HEK293 (cell line): ENCODE measurements around the gene SLC36A1.

Source experiments
- AEBP2 ChIP-seq: fragments of 450-650 bp; formaldehyde crosslinking; IDR thresholded peaks from 2 replicates; pipeline ENCODE4 v1.5.1; 2016; ENCODE audit warnings: missing biosample characterization, missing genetic modification characterization, borderline replicate concordance
- BCL11B ChIP-seq: fragments of 450-650 bp; formaldehyde crosslinking; IDR thresholded peaks from 2 replicates; pipeline ENCODE4 v1.5.1; 2016; ENCODE audit warnings: low read depth, missing biosample characterization, missing genetic modification characterization
- HOXC10 ChIP-seq: sonication (generic); formaldehyde crosslinking; IDR thresholded peaks from 2 replicates; pipeline ENCODE4 v1.8.1; 2023; ENCODE audit warnings: mild to moderate bottlenecking, missing genetic modification reagents
- OSR2 ChIP-seq: fragments of 450-650 bp; formaldehyde crosslinking; IDR thresholded peaks from 2 replicates; pipeline ENCODE4 v1.5.1; 2016; ENCODE audit warnings: missing biosample characterization, missing genetic modification characterization
- ZBTB10 ChIP-seq: fragments of 450-650 bp; formaldehyde crosslinking; IDR thresholded peaks from 2 replicates; pipeline ENCODE4 v1.5.1; 2016; ENCODE audit warnings: missing biosample characterization, missing genetic modification characterization
- ZBTB20 ChIP-seq: fragments of 450-650 bp; formaldehyde crosslinking; IDR thresholded peaks from 2 replicates; pipeline ENCODE4 v1.5.1; 2016; ENCODE audit warnings: missing biosample characterization, missing genetic modification characterization
- ZEB2 ChIP-seq: fragments of 450-650 bp; formaldehyde crosslinking; IDR thresholded peaks from 2 replicates; pipeline ENCODE4 v1.5.1; 2016; ENCODE audit warnings: missing biosample characterization, missing genetic modification characterization
- ZFP69B ChIP-seq: fragments of 450-650 bp; formaldehyde crosslinking; IDR thresholded peaks from 2 replicates; pipeline ENCODE4 v1.5.1; 2016; ENCODE audit warnings: missing biosample characterization, missing genetic modification characterization
- ZNF121 ChIP-seq: fragments of 450-650 bp; formaldehyde crosslinking; IDR thresholded peaks from 2 replicates; pipeline ENCODE4 v1.5.1; 2016; ENCODE audit warnings: missing biosample characterization, missing genetic modification characterization
- ZNF184 ChIP-seq: fragments of 450-650 bp; IDR thresholded peaks from 2 replicates; pipeline ENCODE4 v1.5.1; 2018; ENCODE audit warnings: missing biosample characterization, mild to moderate bottlenecking, missing genetic modification characterization
- ZNF202 ChIP-seq: fragments of 450-650 bp; formaldehyde crosslinking; IDR thresholded peaks from 2 replicates; pipeline ENCODE4 v1.5.1; 2016; ENCODE audit warnings: missing biosample characterization, missing genetic modification characterization, borderline replicate concordance
- ZNF248 ChIP-seq: fragments of 450-650 bp; formaldehyde crosslinking; IDR thresholded peaks from 2 replicates; pipeline ENCODE4 v1.5.1; 2017; ENCODE audit warnings: missing biosample characterization, missing genetic modification characterization
- ZNF302 ChIP-seq: fragments of 450-650 bp; formaldehyde crosslinking; IDR thresholded peaks from 2 replicates; pipeline ENCODE4 v1.5.1; 2016; ENCODE audit warnings: missing biosample characterization, missing genetic modification characterization, low read depth
- ZNF37A ChIP-seq: fragments of 450-650 bp; IDR thresholded peaks from 2 replicates; pipeline ENCODE4 v1.5.1; 2018; ENCODE audit warnings: missing biosample characterization, missing genetic modification characterization
- ZNF423 ChIP-seq: fragments of 450-650 bp; formaldehyde crosslinking; IDR thresholded peaks from 2 replicates; pipeline ENCODE4 v1.5.1; 2016; ENCODE audit warnings: missing biosample characterization, missing genetic modification characterization
- ZNF433 ChIP-seq: fragments of 450-650 bp; formaldehyde crosslinking; IDR thresholded peaks from 2 replicates; pipeline ENCODE4 v1.5.1; 2016; ENCODE audit warnings: missing biosample characterization, missing genetic modification characterization, low read depth
- ZNF449 ChIP-seq: fragments of 450-650 bp; formaldehyde crosslinking; IDR thresholded peaks from 2 replicates; pipeline ENCODE4 v1.5.1; 2017; ENCODE audit warnings: missing biosample characterization, mild to moderate bottlenecking, missing genetic modification characterization, moderate library complexity
- ZNF473 ChIP-seq: fragments of 450-650 bp; formaldehyde crosslinking; IDR thresholded peaks from 2 replicates; pipeline ENCODE4 v1.5.1; 2017; ENCODE audit warnings: missing biosample characterization, missing genetic modification characterization
- ZNF488 ChIP-seq: fragments of 450-650 bp; formaldehyde crosslinking; IDR thresholded peaks from 2 replicates; pipeline ENCODE4 v1.5.1; 2016; ENCODE audit warnings: missing biosample characterization, missing genetic modification characterization
- ZNF513 ChIP-seq: fragments of 450-650 bp; IDR thresholded peaks from 2 replicates; pipeline ENCODE4 v1.5.1; 2018; ENCODE audit warnings: missing biosample characterization, missing genetic modification characterization
- ZNF529 ChIP-seq: fragments of 450-650 bp; formaldehyde crosslinking; IDR thresholded peaks from 2 replicates; pipeline ENCODE4 v1.5.1; 2017; ENCODE audit warnings: missing genetic modification characterization, missing biosample characterization; ENCODE audit not compliant: insufficient replicate concordance
- ZNF555 ChIP-seq: fragments of 450-650 bp; formaldehyde crosslinking; conservative IDR thresholded peaks from 2 replicates; pipeline ENCODE4 v1.5.1; 2017; ENCODE audit warnings: missing biosample characterization, mild to moderate bottlenecking, missing genetic modification characterization, inconsistent platforms
- ZNF610 ChIP-seq: fragments of 450-650 bp; formaldehyde crosslinking; IDR thresholded peaks from 2 replicates; pipeline ENCODE4 v1.5.1; 2016; ENCODE audit warnings: missing biosample characterization, missing genetic modification characterization, borderline replicate concordance
- ZNF624 ChIP-seq: fragments of 450-650 bp; formaldehyde crosslinking; IDR thresholded peaks from 2 replicates; pipeline ENCODE4 v1.5.1; 2017; ENCODE audit warnings: missing biosample characterization, missing genetic modification characterization
- ZNF629 ChIP-seq: fragments of 450-650 bp; formaldehyde crosslinking; IDR thresholded peaks from 2 replicates; pipeline ENCODE4 v1.5.1; 2017; ENCODE audit warnings: missing biosample characterization, missing genetic modification characterization
- ZNF658 ChIP-seq: fragments of 450-650 bp; formaldehyde crosslinking; IDR thresholded peaks from 2 replicates; pipeline ENCODE4; 2016; ENCODE audit warnings: missing biosample characterization, missing genetic modification characterization
- ZNF837 ChIP-seq: fragments of 450-650 bp; formaldehyde crosslinking; IDR thresholded peaks from 2 replicates; pipeline ENCODE4 v1.5.1; 2016; ENCODE audit warnings: missing biosample characterization, missing genetic modification characterization
- ZSCAN30 ChIP-seq: fragments of 450-650 bp; IDR thresholded peaks from 2 replicates; pipeline ENCODE4 v1.5.1; 2018; ENCODE audit warnings: missing biosample characterization, mild to moderate bottlenecking, missing genetic modification characterization, moderate library complexity

SLC36A1 gene

GRCh38 chr5:151447174-151448037, at the start of gene SLC36A1 (continued):
- TF ChIP-seq ZNF184 (tag by site-specific recombination), result no peak
- no peak for TF ChIP-seq ZNF248 (tag by site-specific recombination)
- TF ChIP-seq ZNF202 (tag by site-specific recombination), result no peak
- peak; percentile 18; the same call in 1 of the 2 replicates for TF ChIP-seq ZBTB10
- TF ChIP-seq ZNF837 (tag by site-specific recombination), result no peak
- no peak for TF ChIP-seq ZNF555 (tag by site-specific recombination)
- TF ChIP-seq OSR2, result peak; percentile 45
- TF ChIP-seq ZNF624 (tag by site-specific recombination), result no peak
- no peak for TF ChIP-seq ZNF529 (tag by site-specific recombination)
- TF ChIP-seq ZNF658 (tag by site-specific recombination), result no peak
- TF ChIP-seq ZNF302 (tag by site-specific recombination), result no peak
- TF ChIP-seq ZNF629 (tag by site-specific recombination), result peak; percentile 68
- TF ChIP-seq ZNF37A (tag by site-specific recombination), result no peak
- peak; percentile 80; the same call in 1 of the 2 replicates for TF ChIP-seq ZNF610
- peak; percentile 95 for TF ChIP-seq ZBTB20 (tag by site-specific recombination)
- TF ChIP-seq ZNF488 (tag by site-specific recombination), result no peak
- peak; percentile 81 for TF ChIP-seq ZFP69B (tag by site-specific recombination)
- no peak for TF ChIP-seq ZNF433
- 0 out of 2 replicates have a peak, but pooled peaks have one; percentile 60 for TF ChIP-seq ZEB2
- TF ChIP-seq ZSCAN30 (tag by site-specific recombination), result 0 out of 2 replicates have a peak, but pooled peaks have one; percentile 32
- no peak for TF ChIP-seq ZNF423 (tag by site-specific recombination)
- 0 out of 2 replicates have a peak, but pooled peaks have one; percentile 32 for TF ChIP-seq ZNF449 (tag by site-specific recombination)
- no peak for TF ChIP-seq ZNF121
- no peak for TF ChIP-seq HOXC10 (CRISPR knock-in tag)
- no peak for TF ChIP-seq AEBP2
- TF ChIP-seq BCL11B (tag by site-specific recombination), result no peak; the same call in 1 of the 2 replicates
- TF ChIP-seq ZNF473, result no peak
- TF ChIP-seq ZNF513 (tag by site-specific recombination), result no peak
